HepG2 (cell line): ENCODE results near the gene ENHO. TPM values are rescaled to one million over a fixed set of nuclear protein-coding genes. Genes with fewer than 3 reads are reported as not detected.
A peak's percentile ranks its signal among the peaks of the same experiment; 100 is the strongest.

Source experiments
- ATAC-seq: fragments of 200-7000 bp; cut with Tn5 transposase; 3 replicates; pipeline ENCODE4 v1.9.1; 2020; ENCODE audit warnings: mild to moderate bottlenecking, moderate library complexity
- BruUV-seq: library from RNA; stranded (reverse); fragments of 400-500 nt; replicated peaks from 2 replicates; lab custom pipeline; 2021; lab: Mats Ljungman, UMichigan
- CTCF ChIA-PET: fragments of 300-600 bp; formaldehyde crosslinking; extraction: SDS; loops from one replicate; lab custom pipeline; 2021; ENCODE audit warnings: low total read pairs, inconsistent platforms, low intra/inter-chr PET ratio; lab: Yijun Ruan, JAX
- POLR2A ChIA-PET: fragments of 350-600 bp; sonication (Branson Sonifier 250); formaldehyde crosslinking; loops from one replicate; lab custom pipeline; 2020; ENCODE audit warnings: antibody characterized with exemption, inconsistent platforms; lab: Yijun Ruan, JAX
- DNase-seq: peaks from one replicate; pipeline ENCODE4 v3.0.0-alpha.2; 2015; ENCODE audit warnings: low spot score
- FAIRE-seq: peaks from 3 replicates; lab custom pipeline; 2011; peaks lifted over from hg19 to GRCh38; lab: Jason Lieb, UNC
- H2AFZ ChIP-seq: one replicate; pipeline ENCODE4 v1.6.1; 2011; ENCODE audit warnings: low read length, inconsistent platforms
- H3K27ac ChIP-seq: fragments of 300-600 bp; 3 replicates; pipeline ENCODE4 v1.8.0; 2011; ENCODE audit warnings: mixed run types, mild to moderate bottlenecking, mixed read lengths, low read length, inconsistent platforms; ENCODE audit not compliant: insufficient read depth; ENCODE audit errors: extremely low read length
- H3K27me3 ChIP-seq, 2 experiments: fragments of 200-600 bp in 1 of 2; 2 replicates in 1 of 2; 3 replicates in 1 of 2; pipeline versions ENCODE4 v1.6.0 to v1.8.0; 2011; ENCODE audit warnings: low read length in 2 of 2, mild to moderate bottlenecking in 2 of 2, moderate library complexity in 2 of 2, inconsistent platforms in 1 of 2; ENCODE audit not compliant: insufficient read depth in 2 of 2, control insufficient read depth in 1 of 2
- H3K36me3 ChIP-seq, 2 experiments: fragments of 200-600 bp in 1 of 2; replicated peaks in 1 of 2; 2 replicates in 1 of 2; 3 replicates in 1 of 2; pipeline versions ENCODE4 v1.5.1 to v1.8.0; 2011; ENCODE audit warnings: low read length in 2 of 2, inconsistent platforms in 1 of 2; ENCODE audit not compliant: insufficient read depth in 2 of 2, control insufficient read depth in 1 of 2
- H3K4me1 ChIP-seq: 2 replicates; pipeline ENCODE4 v1.5.1; 2012; ENCODE audit warnings: low read length, inconsistent platforms; ENCODE audit not compliant: insufficient read depth
- H3K4me2 ChIP-seq: 2 replicates; pipeline ENCODE4 v1.6.0; 2011; ENCODE audit warnings: low read depth, low read length, inconsistent platforms
- H3K4me3 ChIP-seq, 3 experiments: fragments of 200-600 bp in 1 of 3; sonication (generic), shearing (Covaris generic) in 1 of 3; replicated peaks in 1 of 3; 2 replicates each; pipeline ENCODE4 v1.5.1; 2011 to 2016; ENCODE audit warnings: low read length in 3 of 3, inconsistent platforms in 2 of 3, low read depth in 2 of 3, mild to moderate bottlenecking in 2 of 3, control low read depth in 1 of 3, mixed read lengths in 1 of 3; ENCODE audit not compliant: insufficient read depth in 1 of 3
- H3K79me2 ChIP-seq: one replicate; pipeline ENCODE4 v1.6.1; 2011; ENCODE audit warnings: low read length, inconsistent platforms; ENCODE audit not compliant: insufficient read depth
- H3K9ac ChIP-seq: 2 replicates; pipeline ENCODE4 v1.6.0; 2011; ENCODE audit warnings: mild to moderate bottlenecking, low read depth, low read length, inconsistent platforms; ENCODE audit not compliant: insufficient read depth
- H3K9me3 ChIP-seq: 2 replicates; pipeline ENCODE4 v1.5.1; 2012; ENCODE audit warnings: mild to moderate bottlenecking, low read length
- H4K20me1 ChIP-seq: 2 replicates; pipeline ENCODE4 v1.6.0; 2011; ENCODE audit warnings: inconsistent platforms, mild to moderate bottlenecking, low read length, moderate library complexity; ENCODE audit not compliant: insufficient read depth
- SMARCE1 ChIP-seq: fragments of 450-650 bp; IDR thresholded peaks from 2 replicates; pipeline ENCODE4 v1.6.1; 2017; ENCODE audit warnings: borderline replicate concordance
- STAG1 ChIP-seq: sonication (generic); formaldehyde crosslinking; IDR thresholded peaks from 2 replicates; pipeline ENCODE4 v1.4.0; 2020; ENCODE audit warnings: missing genetic modification reagents
- ZNF3 ChIP-seq: IDR thresholded peaks from 2 replicates; pipeline ENCODE4 v1.7.0; 2017; ENCODE audit warnings: inconsistent platforms
- ZNF776 ChIP-seq: sonication (generic); formaldehyde crosslinking; IDR thresholded peaks from 2 replicates; pipeline ENCODE4 v1.4.0; 2020; ENCODE audit warnings: mild to moderate bottlenecking, missing genetic modification reagents
- WGBS: methylation state at CpG from one replicate; pipeline ENCODE4 v1.1.6; 2017; ENCODE audit warnings: low lambda C conversion rate; 5-methylcytosine and 5-hydroxymethylcytosine counted together
- in situ Hi-C: cut with HindIII; loops from 2 replicates; pipeline ENCODE4 v1.10.0; 2017; ENCODE audit warnings: low pct_unique_long_range_greater_than_20kb; ENCODE audit not compliant: extremely low pct_ligation_motif_present
- intact Hi-C: fragments of 100-400 bp; cut with micrococcal nuclease; formaldehyde crosslinking; loops from one replicate; pipeline ENCODE4 v1.10.0; 2022; ENCODE audit not compliant: unreplicated experiment
- polyA plus RNA-seq, 8 experiments: library from polyadenylated mRNA; depleted of rRNA in 3 of 8; stranded (reverse) in 7 of 8; unstranded in 1 of 8; fragments of >200 nt; fragmentation: Illumina TruSeq in 4 of 8; extraction: Trizol in 4 of 8; gene quantifications; 2 replicates each; pipeline versions ENCODE4 v1.2.1 to v1.2.3, GENCODE V29; 2011 to 2016; ENCODE audit warnings: low read depth in 4 of 8, missing spikeins in 1 of 8, mixed read lengths in 1 of 8; ENCODE audit not compliant: insufficient read depth in 1 of 8
- total RNA-seq, 5 experiments: library from RNA; depleted of rRNA; stranded (reverse); fragments of >200 nt; fragmentation: Illumina TruSeq; extraction: Trizol; gene quantifications; 2 replicates each; pipeline ENCODE4 v1.2.3, GENCODE V29; 2016; ENCODE audit warnings: low read depth in 1 of 5

ENHO gene
- total and polyA plus RNA-seq, 2 of the 13 experiments (the other 11 are each of a cell fraction or from before 2014, with no cell fraction given): 0.08 to 0.60 TPM

DNA sequence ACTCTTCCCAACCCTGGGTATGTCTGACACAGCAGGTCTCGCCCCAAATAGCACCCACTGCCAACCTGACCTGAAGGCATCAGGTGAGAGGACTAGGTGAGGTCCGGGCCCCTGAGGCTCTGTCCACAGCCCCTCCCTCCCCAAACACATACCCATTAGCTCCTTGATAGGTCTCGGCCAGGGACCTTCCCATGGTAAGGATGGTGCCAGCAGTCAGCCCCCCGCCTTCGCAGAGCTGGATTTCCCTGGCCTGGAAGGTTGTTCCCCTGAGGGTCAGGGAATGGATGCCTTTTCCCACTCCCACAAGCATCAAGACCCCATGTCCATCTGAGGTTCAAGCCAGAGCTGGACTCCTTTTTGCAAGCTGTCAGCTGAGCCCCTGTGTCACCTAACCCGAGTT, 2.7 kb downstream of the ENHO start:
- no peaks in the 10 kb centered on the region for H3K9me3 ChIP-seq
- intact Hi-C loops: no loop called here
- H3K9ac ChIP-seq: no peak overlapping the region
- H3K4me3 ChIP-seq: no peak overlapping the region
- CTCF ChIA-PET: no interaction called here
- POLR2A ChIA-PET: no interaction called here
- BruUV-seq: no TSS peak
- H4K20me1 ChIP-seq: no peaks in the 10 kb centered on the region
- ATAC-seq (no peak), FAIRE-seq (no peak), DNase-seq (no peak)
- WGBS: 32% methylated on average over 4 of the region's 6 CpGs
- peaks cover 14% of the 10 kb centered on the region for H3K4me1 ChIP-seq
- no peaks in the 10 kb centered on the region for H3K79me2 ChIP-seq
- no peak for TF ChIP-seq ZNF3 (CRISPR knock-in tag)
- TF ChIP-seq SMARCE1: no peak
- H2AFZ ChIP-seq: no peak overlapping the region
- in situ Hi-C loops: no loop called here
- H3K4me2 ChIP-seq: no peak overlapping the region
- H3K27me3 ChIP-seq: peaks cover 12 to 42% of the 10 kb centered on the region in 2 experiments; a peak in 3 of 5 replicates
- H3K27ac ChIP-seq: no peak overlapping the region
- H3K36me3 ChIP-seq: no peaks in the 10 kb centered on the region

DNA sequence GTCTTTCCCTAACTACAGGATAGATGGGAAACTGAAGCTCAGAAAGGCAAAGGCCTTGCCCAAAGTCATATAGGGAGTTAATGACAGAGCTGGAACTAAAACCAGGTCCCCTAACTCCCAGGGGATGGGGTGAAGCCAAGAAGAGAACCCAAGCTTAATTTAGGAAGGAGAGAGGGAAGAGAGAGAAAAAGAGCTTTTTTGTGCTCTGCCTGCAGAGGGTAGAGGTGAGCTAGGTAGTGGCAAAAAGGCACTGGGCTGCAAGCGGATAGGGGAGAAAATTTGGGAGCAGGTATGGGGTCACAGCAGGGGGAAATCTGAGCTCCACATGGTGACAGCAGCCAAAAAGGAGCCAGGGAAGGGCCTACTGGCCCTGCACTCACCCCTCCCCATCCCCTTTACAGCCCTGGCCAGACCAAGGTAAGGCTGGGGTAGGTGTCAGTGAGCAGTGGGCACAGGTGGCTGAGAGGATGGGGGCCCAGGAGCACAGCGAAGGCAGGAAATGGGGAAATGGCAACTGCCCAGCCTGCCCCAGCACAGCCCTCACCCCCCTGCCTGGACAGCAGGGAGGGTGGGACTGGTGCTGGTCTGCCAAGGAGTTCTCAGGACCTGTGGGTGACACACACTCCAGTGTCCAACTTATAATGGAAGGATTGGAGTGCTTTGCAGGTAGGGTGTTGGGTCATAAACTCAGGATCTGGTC, 3.3 kb downstream of the ENHO start:
- FAIRE-seq (no peak), ATAC-seq (no peak), DNase-seq (no peak)
- Histone ChIP-seq H3K27ac (no peak overlapping the region), H3K4me2 (no peak overlapping the region), H3K9me3 (no peaks in the 10 kb centered on the region), H3K27me3 (peaks cover 12 to 47% of the 10 kb centered on the region in 2 experiments; a peak in 3 of 5 replicates), H3K79me2 (no peaks in the 10 kb centered on the region), H4K20me1 (no peaks in the 10 kb centered on the region), H3K9ac (no peak overlapping the region), H3K4me1 (peaks cover 14% of the 10 kb centered on the region), H3K4me3 (no peak overlapping the region), H2AFZ (no peak overlapping the region), H3K36me3 (no peaks in the 10 kb centered on the region)
- intact Hi-C loops: no loop called here
- in situ Hi-C loops: no loop called here
- ChIA-PET POLR2A (no interaction called here), CTCF (no interaction called here)
- 58% methylated on average over 1 of the region's 2 CpGs for WGBS
- TF ChIP-seq ZNF776 (CRISPR knock-in tag) (no peak), STAG1 (CRISPR knock-in tag) (peak; percentile 12; the same call in 1 of the 2 replicates)
- BruUV-seq: no TSS peak
